H1 (cell line): ENCODE results near the gene RPP14. TPM values are rescaled to one million over a fixed set of nuclear protein-coding genes. Genes with fewer than 3 reads are reported as not detected.
A peak's percentile ranks its signal among the peaks of the same experiment; 100 is the strongest.

Experiments
- BCL11A ChIP-seq, 2 experiments: IDR thresholded peaks; one replicate each; pipeline ENCODE4 v1.6.1; 2011; ENCODE audit warnings: low read depth in 2 of 2, low read length in 2 of 2, mild to moderate bottlenecking in 2 of 2
- CHD7 ChIP-seq: fragments of 300-600 bp; sonication (generic); IDR thresholded peaks from 2 replicates; pipeline ENCODE4 v1.7.1; 2012; ENCODE audit warnings: low read length, moderate library complexity, mild to moderate bottlenecking, inconsistent platforms; ENCODE audit not compliant: insufficient replicate concordance
- SP2 ChIP-seq: IDR thresholded peaks from 2 replicates; pipeline ENCODE4 v1.6.1; 2012; ENCODE audit warnings: mild to moderate bottlenecking, low read length, inconsistent platforms
- YY1 ChIP-seq: IDR thresholded peaks from 2 replicates; pipeline ENCODE4 v1.6.1; 2011; ENCODE audit warnings: low read depth, mild to moderate bottlenecking, low read length
- polyA plus RNA-seq, 7 experiments: library from polyadenylated mRNA; depleted of rRNA in 3 of 7; stranded (reverse) in 5 of 7; unstranded in 2 of 7; fragments of >200 nt in 5 of 7; fragments of 200-250 nt in 2 of 7; gene quantifications; 1 replicate in 5 of 7; 2 replicates in 1 of 7; 4 replicates in 1 of 7; pipeline versions ENCODE4 v1.2.1 to v1.2.3, GENCODE V29; 2011 to 2013; ENCODE audit warnings: missing spikeins in 2 of 7, mixed read lengths in 2 of 7
- total RNA-seq: library from RNA; stranded (reverse); fragmentation: NEBNext Ultra II Directional; extraction: Animal tissue kit (Norgen Biotek cat#: 25700); gene quantifications from 2 replicates; pipeline ENCODE4 v1.2.1, GENCODE V29; 2021

RPP14 gene
- total and polyA plus RNA-seq, 2 of the 8 experiments (the other 6 are each of a cell fraction or from before 2014, with no cell fraction given): 11.7 to 23.4 TPM

GRCh38 chr3:58332575-58333188 lies 26.6 kb downstream of the RPP14 start, which contains the start of gene PXK (continued):
- no peak for TF ChIP-seq CHD7
- TF ChIP-seq BCL11A (IDR thresholded peaks at IDR 0.05; ENCODE audit: low read depth in 2 of 2, low read length in 2 of 2): no peak
- no peak for TF ChIP-seq SP2
- TF ChIP-seq YY1: peak; percentile 17; the same call in 1 of the 2 replicates
